SK-N-SH treated with all-trans-retinoic acid at 6 μM for 48 hours (cell line): ENCODE results near the gene ATP4B.

Experiments used
- TOX ChIP-seq: fragments of 250-450 bp; sonication (Bioruptor Pico); IDR thresholded peaks from 2 replicates; pipeline ENCODE4 v1.8.0; 2021; ENCODE audit warnings: mild to moderate bottlenecking, moderate library complexity, borderline replicate concordance
- TF ChIP-seq, protein P1 (sequence below): fragments of 250-450 bp; sonication (Bioruptor Pico); IDR thresholded peaks from 2 replicates; pipeline ENCODE4 v1.5.1; 2020; ENCODE audit warnings: low read depth, mild to moderate bottlenecking, moderate library complexity

DNA sequence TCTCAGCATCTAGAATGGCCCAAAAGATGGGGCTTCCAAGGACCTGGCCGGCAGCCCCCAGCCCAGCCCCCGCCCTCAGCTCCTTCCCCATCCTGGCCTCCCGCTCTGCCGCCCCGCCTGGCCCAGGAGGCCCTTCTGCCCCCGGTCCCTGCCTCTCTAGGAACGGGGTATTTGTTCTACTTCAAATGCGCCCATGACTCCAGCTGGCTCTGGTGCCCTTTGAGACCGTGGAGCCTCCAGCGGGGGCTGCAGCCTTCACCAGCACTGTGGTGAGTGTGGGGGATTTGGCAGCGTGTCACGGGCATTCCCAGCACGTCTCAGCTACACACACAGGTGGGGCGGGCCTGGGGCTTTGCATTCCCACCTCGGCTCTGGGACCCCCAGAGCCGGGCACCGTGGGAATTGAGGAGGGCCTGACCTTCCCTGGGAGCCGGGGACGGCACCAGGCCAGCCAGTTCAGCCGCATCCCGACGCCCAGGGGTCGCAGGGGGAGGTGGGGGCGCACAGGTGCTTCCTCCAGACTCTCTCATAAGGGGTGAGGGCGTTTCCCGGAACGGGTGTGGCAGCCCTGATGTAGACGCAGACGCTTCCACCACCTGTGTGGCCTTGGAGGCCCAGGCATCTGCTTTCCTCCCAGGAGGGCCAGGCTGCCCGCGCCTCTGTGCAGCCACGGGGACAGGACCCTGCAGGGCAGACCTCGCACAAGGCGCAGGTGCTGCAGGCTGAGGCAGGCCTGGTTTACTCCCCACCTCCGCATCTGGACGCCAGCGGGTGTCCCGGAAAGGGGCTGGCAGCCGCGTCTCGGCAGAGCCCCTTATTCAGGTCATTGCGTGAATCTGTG, 947 bp downstream of the ATP4B start:
- TF ChIP-seq TOX (CRISPR knock-in tag): no peak
- TF ChIP-seq, protein P1, sequence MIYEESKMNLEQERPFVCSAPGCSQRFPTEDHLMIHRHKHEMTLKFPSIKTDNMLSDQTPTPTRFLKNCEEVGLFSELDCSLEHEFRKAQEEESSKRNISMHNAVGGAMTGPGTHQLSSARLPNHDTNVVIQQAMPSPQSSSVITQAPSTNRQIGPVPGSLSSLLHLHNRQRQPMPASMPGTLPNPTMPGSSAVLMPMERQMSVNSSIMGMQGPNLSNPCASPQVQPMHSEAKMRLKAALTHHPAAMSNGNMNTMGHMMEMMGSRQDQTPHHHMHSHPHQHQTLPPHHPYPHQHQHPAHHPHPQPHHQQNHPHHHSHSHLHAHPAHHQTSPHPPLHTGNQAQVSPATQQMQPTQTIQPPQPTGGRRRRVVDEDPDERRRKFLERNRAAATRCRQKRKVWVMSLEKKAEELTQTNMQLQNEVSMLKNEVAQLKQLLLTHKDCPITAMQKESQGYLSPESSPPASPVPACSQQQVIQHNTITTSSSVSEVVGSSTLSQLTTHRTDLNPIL: no peak
